B cell (primary cell): ENCODE results near the gene NME3. TPM values are rescaled to one million over a fixed set of nuclear protein-coding genes. Genes with fewer than 3 reads are reported as not detected.

Experiments
- ATAC-seq: fragments of 200-7000 bp; cut with Tn5 transposase; one replicate; pipeline ENCODE4 v1.10.0; 2021; ENCODE audit warnings: low read depth, mild to moderate bottlenecking, moderate number of reproducible peaks, moderate library complexity
- CTCF ChIA-PET: fragments of 350-600 bp; sonication (Branson Sonifier 250); formaldehyde crosslinking; loops from one replicate; lab custom pipeline; 2021; ENCODE audit warnings: antibody characterized with exemption, inconsistent platforms; lab: Charles Lee
- POLR2A ChIA-PET: fragments of 350-600 bp; sonication (Branson Sonifier 250); formaldehyde crosslinking; loops from one replicate; lab custom pipeline; 2021; ENCODE audit warnings: antibody characterized with exemption; lab: Charles Lee
- DNase-seq: peaks from one replicate; pipeline ENCODE4 v3.0.0; 2013
- H2AFZ ChIP-seq: 2 replicates; pipeline ENCODE4 v1.6.1; 2012; ENCODE audit warnings: mild to moderate bottlenecking, low read depth, low read length; ENCODE audit not compliant: insufficient read depth, poor library complexity, severe bottlenecking
- H3K27ac ChIP-seq, 2 donors: 1 replicate in 1 of 2; 2 replicates in 1 of 2; pipeline ENCODE4 v1.5.1; 2012 to 2013; ENCODE audit warnings: low read length in 2 of 2, mild to moderate bottlenecking in 2 of 2, moderate library complexity in 1 of 2
- H3K27me3 ChIP-seq, 4 experiments: fragments of 200-600 bp in 1 of 4; sonication (generic) in 1 of 4; replicated peaks in 1 of 4; 1 replicate in 2 of 4; 2 replicates in 2 of 4; pipeline versions ENCODE4 v1.6.1 to v1.7.0; 2013 to 2016; ENCODE audit warnings: low read length in 3 of 4, mild to moderate bottlenecking in 2 of 4, mixed read lengths in 1 of 4, moderate library complexity in 1 of 4; ENCODE audit not compliant: insufficient read depth in 4 of 4, control insufficient read depth in 3 of 4; ENCODE audit errors: control extremely low read depth in 1 of 4
- H3K36me3 ChIP-seq, 2 experiments: replicated peaks in 1 of 2; 1 replicate in 1 of 2; 2 replicates in 1 of 2; pipeline versions ENCODE4 v1.6.1 to v1.7.1; 2013; ENCODE audit warnings: low read length in 1 of 2; ENCODE audit not compliant: insufficient read depth in 2 of 2, control insufficient read depth in 1 of 2; ENCODE audit errors: control extremely low read depth in 1 of 2, extremely low read depth in 1 of 2
- H3K4me1 ChIP-seq, 2 donors: fragments of 200-600 bp in 1 of 2; sonication (generic) in 1 of 2; 1 replicate in 1 of 2; 2 replicates in 1 of 2; pipeline versions ENCODE4 v1.5.1 to v1.6.1; 2013 to 2017; ENCODE audit warnings: low read length in 2 of 2; ENCODE audit not compliant: control insufficient read depth in 2 of 2, insufficient read depth in 2 of 2
- H3K4me2 ChIP-seq: replicated peaks from 2 replicates; pipeline ENCODE3; 2012; ENCODE audit warnings: mild to moderate bottlenecking, low read depth, low read length; ENCODE audit not compliant: poor library complexity, severe bottlenecking
- H3K4me3 ChIP-seq, 5 experiments: fragments of 200-600 bp in 1 of 5; sonication (generic) in 1 of 5; 1 replicate in 3 of 5; 2 replicates in 2 of 5; pipeline versions ENCODE4 v1.5.1 to v1.7.0; 2011 to 2016; ENCODE audit warnings: low read length in 4 of 5, mild to moderate bottlenecking in 4 of 5, low read depth in 2 of 5, control low read depth in 1 of 5, moderate library complexity in 1 of 5; ENCODE audit not compliant: insufficient read depth in 1 of 5; ENCODE audit errors: control extremely low read depth in 1 of 5, extremely low read depth in 1 of 5
- H3K79me2 ChIP-seq: fragments of 200-600 bp; sonication (generic); one replicate; pipeline ENCODE4 v1.6.0; 2016; ENCODE audit warnings: low read length; ENCODE audit not compliant: control insufficient read depth, insufficient read depth
- H3K9ac ChIP-seq: fragments of 200-600 bp; sonication (generic); 2 replicates; pipeline ENCODE4 v1.6.1; 2017; ENCODE audit warnings: mild to moderate bottlenecking, low read length, moderate library complexity
- H3K9me3 ChIP-seq, 3 donors: one replicate each; pipeline versions ENCODE4 v1.6.1 to v1.7.1; 2013; ENCODE audit warnings: low read length in 2 of 3; ENCODE audit not compliant: control insufficient read depth in 2 of 3, insufficient read depth in 1 of 3; ENCODE audit errors: control extremely low read depth in 1 of 3
- H4K20me1 ChIP-seq: 2 replicates; pipeline ENCODE4 v1.6.0; 2012; ENCODE audit warnings: mild to moderate bottlenecking, low read length; ENCODE audit not compliant: insufficient read depth, control insufficient read depth, poor library complexity, severe bottlenecking
- H3K27ac Mint-ChIP-seq: one replicate; pipeline ENCODE4 v1.8.0; 2021; ENCODE audit warnings: mixed read lengths
- H3K27me3 Mint-ChIP-seq: one replicate; pipeline ENCODE4 v1.8.0; 2021; ENCODE audit warnings: mixed read lengths
- H3K4me1 Mint-ChIP-seq: one replicate; pipeline ENCODE4 v1.8.0; 2021; ENCODE audit warnings: mixed read lengths
- H3K4me3 Mint-ChIP-seq: one replicate; pipeline ENCODE4 v1.8.0; 2021; ENCODE audit warnings: mixed read lengths
- H3K9me3 Mint-ChIP-seq: one replicate; pipeline ENCODE4 v1.8.0; 2022; ENCODE audit warnings: mixed read lengths; ENCODE audit not compliant: insufficient read depth
- CTCF ChIP-seq: fragments of 200-600 bp; IDR thresholded peaks from one replicate; pipeline ENCODE4 v1.8.0; 2022; ENCODE audit warnings: antibody characterized with exemption, mild to moderate bottlenecking
- EZH2 ChIP-seq: IDR thresholded peaks from 2 replicates; pipeline ENCODE4 v1.6.1; 2012; ENCODE audit warnings: borderline replicate concordance, low read depth, mild to moderate bottlenecking, moderate library complexity, low read length; ENCODE audit not compliant: insufficient read depth, poor library complexity, severe bottlenecking
- WGBS: methylation state at CpG from one replicate; pipeline ENCODE4 v1.1.5; 2013; ENCODE audit warnings: missing lambda C conversion rate; ENCODE audit not compliant: insufficient coverage; 5-methylcytosine and 5-hydroxymethylcytosine counted together
- intact Hi-C: fragments of 100-400 bp; cut with micrococcal nuclease; formaldehyde crosslinking; loops from one replicate; pipeline ENCODE4 v1.10.0; 2022
- polyA plus RNA-seq: library from polyadenylated mRNA; depleted of rRNA; stranded (reverse); fragments of >200 nt; gene quantifications from 2 replicates; pipeline ENCODE4 v1.2.3, GENCODE V29; 2012
- total RNA-seq, 2 donors: library from RNA; stranded (reverse); fragments of 120-200 nt in 1 of 2; gene quantifications; 1 replicate in 1 of 2; 2 replicates in 1 of 2; pipeline versions ENCODE4 v1.2.3 to v1.2.4, GENCODE V29; 2013 to 2022

NME3 gene
- total and polyA plus RNA-seq, 2 donors (not counting 1 experiment from before 2014, with no cell fraction given): 63.2 to 150 TPM

GRCh38 chr16:1768767-1769401 lies 2.5 kb downstream of the NME3 start:
- CTCF ChIA-PET: interaction anchor here (1.2 kb wide), 1 partner anchor 63 kb away, joined by 4 read pairs; the partner anchor contains the start of gene MAPK8IP3
- no peak overlapping the region for H3K4me2 ChIP-seq
- H3K4me3 Mint-ChIP-seq: no peak overlapping the region

More at GRCh38 chr16:1768767-1769401, 2.5 kb downstream of the NME3 start:
- intact Hi-C loops: no loop called here
- H3K36me3 ChIP-seq: peaks cover 0 to 47% of the 10 kb centered on the region in 2 experiments
- POLR2A ChIA-PET: no interaction called here
- TF ChIP-seq CTCF (no peak), EZH2 (no peak)
- no peak overlapping the region for H3K9ac ChIP-seq
- DNase-seq (no peak), ATAC-seq (no peak)
- peaks cover 9% of the 10 kb centered on the region for H3K79me2 ChIP-seq
- peaks cover 16% of the 10 kb centered on the region for H3K4me1 Mint-ChIP-seq
- peaks cover 28% of the 10 kb centered on the region for H4K20me1 ChIP-seq
- no peak overlapping the region for H3K4me3 ChIP-seq
- peaks cover 13 to 21% of the 10 kb centered on the region in 2 donors for H3K4me1 ChIP-seq
- peaks cover 0 to 3% (median 0%) of the 10 kb centered on the region in 3 donors for H3K9me3 ChIP-seq
- H3K27me3 ChIP-seq: no peaks in the 10 kb centered on the region
- no peaks in the 10 kb centered on the region for H3K9me3 Mint-ChIP-seq
- H3K27ac Mint-ChIP-seq: no peak overlapping the region
- WGBS: 91% methylated on average over 21 of the region's 26 CpGs
- H3K27me3 Mint-ChIP-seq: no peaks in the 10 kb centered on the region
- H3K27ac ChIP-seq: no peak overlapping the region
- no peak overlapping the region for H2AFZ ChIP-seq
